DND-41 (cell line): ENCODE results near the gene TRUB2.

Source experiments
- ATAC-seq: fragments of 200-7000 bp; cut with Tn5 transposase; 3 replicates; pipeline ENCODE4 v1.9.1; 2021; ENCODE audit warnings: low read depth; ENCODE audit not compliant: insufficient read depth
- DNase-seq: peaks from one replicate; pipeline ENCODE4 v3.0.0-alpha.2; 2020
- H2AFZ ChIP-seq: 2 replicates; pipeline ENCODE4 v1.6.0; 2012; ENCODE audit warnings: low read depth, low read length
- H3K27ac ChIP-seq: 2 replicates; pipeline ENCODE4 v1.5.1; 2012; ENCODE audit warnings: low read length, inconsistent platforms
- H3K27me3 ChIP-seq: fragments of 200-600 bp; sonication (generic); 2 replicates; pipeline ENCODE4 v1.6.0; 2012; ENCODE audit warnings: low read length, mild to moderate bottlenecking, inconsistent platforms; ENCODE audit not compliant: insufficient read depth, poor library complexity
- H3K36me3 ChIP-seq: 2 replicates; pipeline ENCODE4 v1.5.1; 2012; ENCODE audit warnings: low read length, inconsistent platforms; ENCODE audit not compliant: insufficient read depth
- H3K4me1 ChIP-seq: 2 replicates; pipeline ENCODE4 v1.5.1; 2012; ENCODE audit warnings: mild to moderate bottlenecking, low read length; ENCODE audit not compliant: insufficient read depth
- H3K4me2 ChIP-seq: 2 replicates; pipeline ENCODE4 v1.6.0; 2012; ENCODE audit warnings: mild to moderate bottlenecking, moderate library complexity, low read length, inconsistent platforms; ENCODE audit not compliant: insufficient read depth
- H3K4me3 ChIP-seq, 2 experiments: fragments of 200-600 bp in 1 of 2; shearing (Covaris generic) in 1 of 2; 2 replicates each; pipeline ENCODE4 v1.5.1; 2012 to 2016; ENCODE audit warnings: inconsistent platforms in 2 of 2, low read length in 2 of 2, mild to moderate bottlenecking in 2 of 2, low read depth in 1 of 2, moderate library complexity in 1 of 2
- H3K79me2 ChIP-seq: 2 replicates; pipeline ENCODE4 v1.6.0; 2012; ENCODE audit warnings: low read length, inconsistent platforms; ENCODE audit not compliant: insufficient read depth
- H3K9ac ChIP-seq: 2 replicates; pipeline ENCODE4 v1.6.0; 2012; ENCODE audit warnings: low read depth, mild to moderate bottlenecking, inconsistent platforms, low read length, moderate library complexity
- H3K9me3 ChIP-seq: 2 replicates; pipeline ENCODE4 v1.5.1; 2012; ENCODE audit warnings: low read length, moderate library complexity, mild to moderate bottlenecking, inconsistent platforms; ENCODE audit not compliant: insufficient read depth, severe bottlenecking
- H4K20me1 ChIP-seq: 2 replicates; pipeline ENCODE4 v1.6.0; 2012; ENCODE audit warnings: low read length; ENCODE audit not compliant: insufficient read depth
- CTCF ChIP-seq: IDR thresholded peaks from 2 replicates; pipeline ENCODE4 v1.5.1; 2012; ENCODE audit warnings: borderline replicate concordance, low read length, moderate library complexity, mild to moderate bottlenecking; ENCODE audit not compliant: poor library complexity, severe bottlenecking; ENCODE audit errors: extremely low read depth
- EZH2 ChIP-seq: IDR thresholded peaks from 3 replicates; pipeline ENCODE4 v1.6.1; 2012; ENCODE audit warnings: borderline replicate concordance, low read depth, mild to moderate bottlenecking, moderate library complexity, low read length, inconsistent platforms; ENCODE audit not compliant: severe bottlenecking

Gene TRUB2

GRCh38 chr9:128337936-128338335, 15.7 kb upstream of the TRUB2 start:
- Histone ChIP-seq H3K4me1 (peaks cover 21% of the 10 kb centered on the region), H3K27me3 (no peaks in the 10 kb centered on the region), H2AFZ (no peak overlapping the region), H3K27ac (no peak overlapping the region), H3K36me3 (peaks cover 4% of the 10 kb centered on the region), H3K4me2 (no peak overlapping the region), H3K9me3 (no peaks in the 10 kb centered on the region), H3K9ac (no peak overlapping the region), H4K20me1 (no peaks in the 10 kb centered on the region), H3K79me2 (peaks cover 8% of the 10 kb centered on the region), H3K4me3 (no peak overlapping the region)
- TF ChIP-seq EZH2 (no peak), CTCF (no peak)
- ATAC-seq (no peak), DNase-seq (no peak)

- Histone ChIP-seq H3K4me2 (no peak overlapping the region), H3K4me1 (peaks cover 10% of the 10 kb centered on the region), H3K9me3 (no peaks in the 10 kb centered on the region), H3K9ac (no peak overlapping the region), H2AFZ (no peak overlapping the region), H3K27ac (no peak overlapping the region), H3K79me2 (peaks cover 3% of the 10 kb centered on the region; the same call in 1 of the 2 replicates), H4K20me1 (no peaks in the 10 kb centered on the region), H3K27me3 (no peaks in the 10 kb centered on the region), H3K36me3 (peaks cover 11% of the 10 kb centered on the region; the same call in 1 of the 2 replicates), H3K4me3 (no peak overlapping the region)
- DNase-seq (no peak), ATAC-seq (no peak)
- TF ChIP-seq CTCF (no peak), EZH2 (no peak)
Measured at GRCh38 chr9:128335914-128336313, 13.7 kb upstream of the TRUB2 start.

- no peak overlapping the region for H2AFZ ChIP-seq
- H3K4me2 ChIP-seq: no peak overlapping the region
- no peaks in the 10 kb centered on the region for H3K27me3 ChIP-seq
- no peaks in the 10 kb centered on the region for H3K9me3 ChIP-seq
- no peak overlapping the region for H3K4me3 ChIP-seq
- no peak for ATAC-seq
- no peak overlapping the region for H3K9ac ChIP-seq
- H3K79me2 ChIP-seq: no peaks in the 10 kb centered on the region
- TF ChIP-seq CTCF (no peak), EZH2 (no peak)
- H4K20me1 ChIP-seq: no peaks in the 10 kb centered on the region
- no peak for DNase-seq
- H3K27ac ChIP-seq: no peak overlapping the region
- H3K4me1 ChIP-seq: peaks cover 7% of the 10 kb centered on the region
- peaks cover 11% of the 10 kb centered on the region; the same call in 1 of the 2 replicates for H3K36me3 ChIP-seq
Measured at GRCh38 chr9:128335161-128335560, 12.9 kb upstream of the TRUB2 start.

- ATAC-seq (no peak), DNase-seq (no peak)
- Histone ChIP-seq H3K27ac (no peak overlapping the region), H4K20me1 (no peaks in the 10 kb centered on the region), H2AFZ (no peak overlapping the region), H3K4me3 (no peak overlapping the region), H3K79me2 (no peaks in the 10 kb centered on the region), H3K4me1 (no peaks in the 10 kb centered on the region), H3K36me3 (peaks cover 16% of the 10 kb centered on the region), H3K9me3 (no peaks in the 10 kb centered on the region), H3K4me2 (no peak overlapping the region), H3K9ac (no peak overlapping the region), H3K27me3 (no peaks in the 10 kb centered on the region)
- TF ChIP-seq CTCF: no peak
- TF ChIP-seq EZH2: no peak
Measured at GRCh38 chr9:128333451-128333869, 11.2 kb upstream of the TRUB2 start.
